GM12873 (cell line): ENCODE results near the gene ATP13A2.

Experiments
- TF ChIP-seq, protein P1 (sequence below): IDR thresholded peaks from 2 replicates; pipeline ENCODE4 v1.5.1; 2012; ENCODE audit warnings: low read depth, mild to moderate bottlenecking, moderate library complexity, low read length, control low read depth; ENCODE audit not compliant: insufficient read depth; ENCODE audit errors: missing control alignments

ATP13A2 gene

DNA sequence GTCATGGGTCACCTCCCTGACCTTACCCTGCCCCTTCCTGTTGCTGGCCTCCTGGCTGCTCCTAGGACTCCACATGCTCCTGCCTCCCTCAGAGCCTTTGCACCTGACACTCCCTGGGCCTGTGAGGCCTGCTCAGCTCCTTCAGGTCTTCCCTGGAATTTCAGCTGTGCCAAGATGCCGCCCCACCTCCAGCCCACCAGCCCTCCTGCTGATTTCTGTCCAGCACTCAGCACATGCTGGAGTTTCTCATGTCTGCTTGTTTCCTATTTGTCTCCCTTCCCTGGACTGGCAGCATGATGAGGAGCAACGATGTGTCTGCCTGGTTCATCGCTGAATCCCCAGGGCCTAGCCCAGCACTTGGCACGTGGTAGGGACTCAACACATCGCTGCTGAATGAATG, 34.4 kb downstream of the ATP13A2 start:
- TF ChIP-seq, protein P1, sequence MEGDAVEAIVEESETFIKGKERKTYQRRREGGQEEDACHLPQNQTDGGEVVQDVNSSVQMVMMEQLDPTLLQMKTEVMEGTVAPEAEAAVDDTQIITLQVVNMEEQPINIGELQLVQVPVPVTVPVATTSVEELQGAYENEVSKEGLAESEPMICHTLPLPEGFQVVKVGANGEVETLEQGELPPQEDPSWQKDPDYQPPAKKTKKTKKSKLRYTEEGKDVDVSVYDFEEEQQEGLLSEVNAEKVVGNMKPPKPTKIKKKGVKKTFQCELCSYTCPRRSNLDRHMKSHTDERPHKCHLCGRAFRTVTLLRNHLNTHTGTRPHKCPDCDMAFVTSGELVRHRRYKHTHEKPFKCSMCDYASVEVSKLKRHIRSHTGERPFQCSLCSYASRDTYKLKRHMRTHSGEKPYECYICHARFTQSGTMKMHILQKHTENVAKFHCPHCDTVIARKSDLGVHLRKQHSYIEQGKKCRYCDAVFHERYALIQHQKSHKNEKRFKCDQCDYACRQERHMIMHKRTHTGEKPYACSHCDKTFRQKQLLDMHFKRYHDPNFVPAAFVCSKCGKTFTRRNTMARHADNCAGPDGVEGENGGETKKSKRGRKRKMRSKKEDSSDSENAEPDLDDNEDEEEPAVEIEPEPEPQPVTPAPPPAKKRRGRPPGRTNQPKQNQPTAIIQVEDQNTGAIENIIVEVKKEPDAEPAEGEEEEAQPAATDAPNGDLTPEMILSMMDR: no peak

DNA sequence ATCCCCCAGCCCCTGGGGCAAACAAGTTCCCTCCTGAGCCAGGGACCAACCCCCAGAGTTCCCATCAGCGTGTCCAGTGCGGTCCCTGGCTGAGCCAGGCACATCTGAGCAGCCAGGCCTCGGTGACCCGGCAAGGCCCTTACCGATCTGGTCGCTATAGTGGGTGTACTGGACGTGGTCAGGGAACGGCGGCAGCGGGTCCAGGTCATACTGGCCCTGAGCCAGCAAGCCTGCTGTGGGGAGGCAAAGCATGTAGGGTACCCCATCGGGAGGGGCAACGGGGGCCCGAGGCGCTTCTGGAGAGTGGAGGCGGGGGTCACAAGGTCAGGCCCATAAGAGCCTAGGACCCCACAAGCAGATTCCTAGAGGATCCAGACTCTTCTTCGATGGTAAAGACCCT, 34.8 kb downstream of the ATP13A2 start:
- TF ChIP-seq, protein P1: no peak

DNA sequence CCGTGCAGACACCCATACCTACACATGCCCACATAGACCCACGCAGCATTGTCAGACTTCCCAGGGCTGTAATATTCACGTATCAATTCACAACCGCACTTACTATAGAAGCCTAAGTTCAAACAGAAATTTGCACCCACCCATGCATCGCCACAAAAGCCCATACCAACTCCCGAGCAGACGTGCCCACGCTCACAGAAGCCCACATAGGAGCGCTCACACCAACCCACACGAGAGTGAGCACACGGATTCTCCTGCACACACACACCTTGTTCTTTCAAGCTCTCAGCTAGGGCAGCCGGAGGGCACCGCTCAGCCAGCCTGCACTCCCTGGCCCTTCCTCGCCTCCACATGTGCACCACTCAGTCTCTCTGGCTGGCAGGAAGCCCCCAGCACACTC, 35.9 kb downstream of the ATP13A2 start:
- TF ChIP-seq, protein P1: no peak

DNA sequence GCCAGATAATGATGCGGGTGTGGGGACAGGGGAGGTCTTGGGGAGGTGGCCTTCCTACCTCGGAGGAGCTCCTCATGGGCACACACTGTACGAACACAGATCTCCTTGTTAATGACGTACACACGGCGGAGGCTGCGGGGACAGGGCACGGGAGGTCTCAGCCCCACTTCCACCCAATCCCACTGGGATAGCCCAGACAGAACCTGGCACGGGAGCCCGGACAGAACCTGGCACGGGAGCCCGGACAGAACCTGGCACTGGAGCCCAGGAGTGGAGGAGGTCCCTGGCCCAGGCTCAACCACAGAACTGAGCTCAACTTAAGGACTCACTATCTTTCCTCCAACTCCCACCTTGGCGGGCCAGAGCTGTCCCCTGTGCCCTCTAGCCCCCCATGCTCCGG, 36.5 kb downstream of the ATP13A2 start:
- TF ChIP-seq, protein P1: no peak

DNA sequence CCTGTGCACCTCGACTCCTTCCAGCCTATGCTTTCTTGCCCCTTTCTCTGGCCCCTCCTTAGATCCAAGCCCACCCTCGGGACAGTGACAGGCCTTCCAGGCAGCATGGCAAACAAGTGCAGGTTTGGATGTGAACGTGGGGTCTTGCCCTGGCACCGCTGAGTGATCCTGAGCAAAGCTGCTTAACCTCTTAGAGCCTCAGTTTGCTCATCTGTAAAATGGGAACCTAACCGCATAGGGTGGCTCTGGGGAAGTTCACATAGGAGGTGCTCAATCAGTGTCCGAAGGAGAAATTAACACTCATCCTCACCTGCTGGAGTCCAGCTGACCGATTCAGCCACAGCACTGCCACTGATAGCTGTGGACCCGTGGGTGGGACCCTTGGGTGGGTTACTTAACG, 38.5 kb downstream of the ATP13A2 start:
- TF ChIP-seq, protein P1: no peak

DNA sequence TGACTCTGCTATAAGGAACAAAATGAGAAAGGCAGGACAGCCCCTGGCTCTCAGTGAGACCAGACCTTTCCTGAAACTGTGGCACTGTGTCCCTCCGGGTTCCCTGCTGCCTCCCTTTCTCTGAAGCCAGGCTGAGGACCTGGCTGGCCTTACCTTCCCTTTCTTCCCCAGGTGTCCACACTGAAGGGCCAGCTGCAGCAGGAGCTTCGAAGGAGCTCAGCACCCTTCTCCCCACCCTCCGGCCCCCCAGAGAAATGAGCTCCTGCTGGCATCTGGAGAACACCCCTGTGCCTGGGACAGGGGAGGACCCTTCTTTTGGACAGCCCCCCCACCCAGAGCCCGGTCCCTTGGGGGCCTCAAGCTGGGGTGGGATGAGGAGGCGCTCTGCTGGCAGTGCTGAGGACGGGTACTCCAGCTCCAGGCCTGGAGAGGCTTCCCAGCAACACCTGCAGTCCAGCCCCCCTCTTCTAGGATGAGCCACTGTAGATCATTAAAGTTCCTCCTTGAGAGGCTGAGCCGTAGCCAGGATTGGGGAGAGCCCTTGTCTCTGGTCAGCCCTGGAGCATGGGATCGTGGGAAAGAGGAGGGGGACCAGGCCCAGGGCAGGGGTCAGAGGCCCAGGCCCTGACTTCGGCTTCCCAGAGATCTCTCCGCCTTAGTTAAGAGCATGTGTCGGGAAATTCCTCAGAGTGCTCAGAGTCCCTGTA, 39.4 kb downstream of the ATP13A2 start:
- TF ChIP-seq, protein P1: no peak

DNA sequence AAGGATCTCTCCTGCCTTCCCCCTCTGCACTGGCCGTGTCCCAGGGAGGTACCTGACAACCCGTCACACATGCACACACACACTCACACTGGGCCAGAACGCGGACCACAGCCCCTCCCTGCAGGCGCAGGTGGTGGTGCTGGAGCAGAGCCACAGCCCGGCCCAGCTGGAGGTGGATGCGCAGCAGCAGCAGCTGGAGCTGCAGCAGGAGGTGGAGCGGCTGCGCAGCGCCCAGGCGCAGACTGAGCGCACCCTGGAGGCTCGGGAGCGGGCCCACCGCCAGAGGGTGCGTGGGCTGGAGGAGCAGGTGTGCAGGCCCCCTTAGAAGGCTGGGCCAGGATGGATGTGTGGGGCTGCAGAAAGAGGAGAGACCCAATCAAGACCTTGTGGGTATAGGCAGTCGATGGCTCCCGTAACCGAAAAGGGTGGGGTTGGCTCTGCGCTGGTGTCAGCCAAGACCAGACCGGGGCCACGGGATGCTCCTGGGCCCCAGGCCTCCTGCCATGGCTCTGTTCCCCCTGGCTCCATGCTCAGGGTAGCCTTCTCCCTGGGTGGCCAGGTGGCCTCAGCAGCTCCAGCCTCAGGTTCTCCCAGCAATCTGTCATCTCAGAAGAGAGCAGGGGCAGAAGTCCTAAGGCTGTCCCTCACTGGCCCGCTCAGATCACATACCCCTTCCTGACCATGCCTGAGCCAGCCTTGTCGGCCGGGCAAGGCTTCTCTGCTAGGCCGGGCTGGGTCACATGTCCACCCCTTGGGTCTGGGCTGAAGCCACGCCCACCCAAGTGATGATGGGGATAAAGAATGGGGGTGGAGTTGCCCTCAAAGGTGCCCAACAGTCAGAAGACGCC, 40.2 kb downstream of the ATP13A2 start:
- TF ChIP-seq, protein P1: no peak
